ENCODE results near the gene CLEC20A. TPM values are rescaled to one million over a fixed set of nuclear protein-coding genes. Genes with fewer than 3 reads are reported as not detected.

CLEC20A gene
- total and polyA plus RNA-seq, 2 experiments from 2014 or later = not detected

DNA sequence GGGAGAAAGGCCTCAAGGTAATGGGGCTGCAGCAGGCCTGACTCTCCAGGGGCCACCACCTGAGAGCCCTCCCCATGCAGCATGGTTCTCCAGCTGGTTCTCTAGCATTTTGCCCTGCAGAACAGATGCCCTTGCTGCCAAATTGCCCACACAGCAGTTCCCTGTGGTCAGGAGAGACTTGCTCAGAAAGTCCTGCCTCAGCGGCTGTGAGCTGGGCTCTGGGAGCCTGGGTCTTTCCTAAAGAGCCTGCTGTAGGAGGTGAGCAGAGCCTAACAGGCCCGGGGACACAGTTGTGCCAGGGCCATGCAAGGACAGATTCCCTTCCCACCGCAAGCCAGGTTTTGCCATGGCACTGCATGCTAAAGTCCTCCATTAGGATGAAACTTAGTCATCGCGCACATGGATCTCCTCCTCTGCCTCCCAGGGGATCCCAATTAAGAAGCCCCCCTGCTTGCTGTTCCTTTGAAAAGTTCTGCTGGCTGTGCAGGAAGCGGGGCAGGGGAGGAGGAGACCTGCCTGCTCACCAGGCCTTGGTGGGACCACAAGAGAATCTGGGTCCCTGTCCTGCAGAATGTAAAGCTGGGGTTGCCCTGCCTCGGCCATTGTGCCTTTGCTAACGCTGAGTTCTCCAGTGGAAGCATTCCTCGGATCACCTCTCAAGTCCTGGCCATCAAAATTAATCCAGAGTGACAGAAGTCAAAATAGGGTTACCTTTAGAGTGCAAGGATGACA is 37.5 kb upstream of the CLEC20A start:
- H3K9me2 ChIP-seq (replicated peaks; ENCODE audit: insufficient read depth) = no peaks in the 10 kb centered on the region
- H3K27me3 ChIP-seq = no peaks in the 10 kb centered on the region
- H2AFZ ChIP-seq = no peak overlapping the region
- no peak overlapping the region for H3K4me3 ChIP-seq
- no peak overlapping the region for H3K27ac ChIP-seq
- no peaks in the 10 kb centered on the region for H3K9me3 ChIP-seq (ENCODE audit: low read depth)
- no peaks in the 10 kb centered on the region for H3K36me3 ChIP-seq (replicated peaks; ENCODE audit: insufficient read depth, low read depth)
- H3K79me2 ChIP-seq = no peaks in the 10 kb centered on the region
- no peak for DNase-seq (ENCODE audit: low spot score)
- H3K4me1 ChIP-seq (ENCODE audit: insufficient read depth) = peaks cover 31% of the 10 kb centered on the region
- no peak overlapping the region for H3K4me2 ChIP-seq
- WGBS (ENCODE audit: low lambda C conversion rate, missing lambda C conversion rate) = 91% methylated on average over 9 of the region's 9 CpGs
- H4K20me1 ChIP-seq (ENCODE audit: insufficient read depth, poor library complexity, severe bottlenecking) = no peaks in the 10 kb centered on the region
- TF ChIP-seq EZH2 (IDR thresholded peaks at IDR 0.05; ENCODE audit: borderline replicate concordance) = no peak
- TF ChIP-seq EZH2phosphoT487 (IDR thresholded peaks at IDR 0.05; ENCODE audit: low read depth, severe bottlenecking, unreplicated experiment) = no peak
- TF ChIP-seq, protein P1, sequence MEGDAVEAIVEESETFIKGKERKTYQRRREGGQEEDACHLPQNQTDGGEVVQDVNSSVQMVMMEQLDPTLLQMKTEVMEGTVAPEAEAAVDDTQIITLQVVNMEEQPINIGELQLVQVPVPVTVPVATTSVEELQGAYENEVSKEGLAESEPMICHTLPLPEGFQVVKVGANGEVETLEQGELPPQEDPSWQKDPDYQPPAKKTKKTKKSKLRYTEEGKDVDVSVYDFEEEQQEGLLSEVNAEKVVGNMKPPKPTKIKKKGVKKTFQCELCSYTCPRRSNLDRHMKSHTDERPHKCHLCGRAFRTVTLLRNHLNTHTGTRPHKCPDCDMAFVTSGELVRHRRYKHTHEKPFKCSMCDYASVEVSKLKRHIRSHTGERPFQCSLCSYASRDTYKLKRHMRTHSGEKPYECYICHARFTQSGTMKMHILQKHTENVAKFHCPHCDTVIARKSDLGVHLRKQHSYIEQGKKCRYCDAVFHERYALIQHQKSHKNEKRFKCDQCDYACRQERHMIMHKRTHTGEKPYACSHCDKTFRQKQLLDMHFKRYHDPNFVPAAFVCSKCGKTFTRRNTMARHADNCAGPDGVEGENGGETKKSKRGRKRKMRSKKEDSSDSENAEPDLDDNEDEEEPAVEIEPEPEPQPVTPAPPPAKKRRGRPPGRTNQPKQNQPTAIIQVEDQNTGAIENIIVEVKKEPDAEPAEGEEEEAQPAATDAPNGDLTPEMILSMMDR (IDR thresholded peaks at IDR 0.05; ENCODE audit: poor library complexity) = no peak

DNA sequence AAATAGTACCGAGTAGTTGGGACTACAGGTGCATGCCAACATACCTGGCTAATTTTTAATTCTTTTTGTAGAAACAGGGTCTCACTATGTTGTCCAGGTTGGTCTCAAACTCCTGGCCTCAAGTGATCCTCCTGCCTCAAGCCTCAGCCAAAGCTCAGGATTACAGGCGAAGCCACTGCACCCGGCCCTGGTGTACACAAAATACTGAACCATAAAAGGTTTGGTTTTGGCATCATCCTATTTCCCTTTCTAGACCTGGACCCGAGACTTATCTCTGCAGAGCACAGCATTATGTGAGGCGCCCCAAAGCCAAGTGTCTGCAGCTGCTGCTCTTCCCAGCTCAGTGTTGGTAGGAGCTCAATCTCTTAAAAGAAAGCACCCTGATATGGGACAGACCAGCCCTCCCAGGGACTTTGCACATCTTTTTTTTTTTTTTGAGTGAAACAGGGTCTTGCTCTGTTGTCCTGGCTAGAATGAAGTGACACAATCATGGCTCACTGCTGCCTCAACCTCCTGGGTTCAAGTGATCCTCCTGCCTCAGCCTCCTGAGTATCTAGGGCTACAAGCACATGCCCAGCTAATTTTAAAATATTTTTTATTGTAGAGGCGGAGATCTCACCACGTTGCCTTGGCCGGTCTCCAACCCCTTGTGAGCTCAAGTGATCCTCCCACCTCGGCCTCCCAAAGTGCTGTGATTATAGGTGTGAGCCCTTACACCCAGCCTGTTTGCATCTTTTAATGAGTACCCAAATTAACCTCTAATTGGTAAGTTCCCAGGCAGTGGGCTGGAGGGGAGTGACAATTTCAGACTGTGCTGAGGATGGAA is 36.6 kb upstream of the CLEC20A start:
- no peak overlapping the region for H3K4me2 ChIP-seq
- no peaks in the 10 kb centered on the region for H3K79me2 ChIP-seq
- no peaks in the 10 kb centered on the region for H3K36me3 ChIP-seq (replicated peaks; ENCODE audit: insufficient read depth, low read depth)
- H4K20me1 ChIP-seq (ENCODE audit: insufficient read depth, poor library complexity, severe bottlenecking) = no peaks in the 10 kb centered on the region
- H2AFZ ChIP-seq = no peak overlapping the region
- TF ChIP-seq EZH2 (IDR thresholded peaks at IDR 0.05; ENCODE audit: borderline replicate concordance) = no peak
- TF ChIP-seq, protein P1 (IDR thresholded peaks at IDR 0.05; ENCODE audit: poor library complexity) = no peak
- no peak for TF ChIP-seq EZH2phosphoT487 (IDR thresholded peaks at IDR 0.05; ENCODE audit: low read depth, severe bottlenecking, unreplicated experiment)
- no peak overlapping the region for H3K27ac ChIP-seq
- WGBS (ENCODE audit: low lambda C conversion rate, missing lambda C conversion rate) = 93% methylated on average over 9 of the region's 9 CpGs
- H3K9me2 ChIP-seq (replicated peaks; ENCODE audit: insufficient read depth) = no peaks in the 10 kb centered on the region
- H3K4me1 ChIP-seq (ENCODE audit: insufficient read depth) = peaks cover 31% of the 10 kb centered on the region
- no peaks in the 10 kb centered on the region for H3K9me3 ChIP-seq (ENCODE audit: low read depth)
- no peaks in the 10 kb centered on the region for H3K27me3 ChIP-seq
- H3K4me3 ChIP-seq = no peak overlapping the region
- DNase-seq (ENCODE audit: low spot score) = no peak

DNA sequence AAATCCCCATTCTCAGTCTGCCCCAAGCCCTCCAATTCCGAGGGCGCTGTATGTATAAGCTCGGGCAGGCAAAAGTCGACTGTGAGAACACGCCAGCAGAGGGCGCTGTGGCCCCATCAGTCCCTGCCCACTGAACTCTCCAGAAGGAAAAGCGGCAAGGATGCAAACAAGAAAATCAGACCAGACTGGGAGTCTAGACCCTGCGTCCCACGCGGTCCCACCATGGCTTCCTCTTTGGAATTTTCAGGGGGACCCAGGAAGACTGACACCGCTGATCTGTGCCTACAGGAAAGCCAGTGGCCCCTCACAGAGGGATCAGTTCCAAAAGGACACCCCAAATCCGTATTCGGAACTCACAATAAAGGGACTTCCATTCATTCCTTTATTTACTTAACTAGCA is 35.6 kb upstream of the CLEC20A start:
- DNase-seq (ENCODE audit: low spot score) = peak; percentile 91
- peak overlapping the region; percentile 30 for H3K4me2 ChIP-seq
- no peaks in the 10 kb centered on the region for H4K20me1 ChIP-seq (ENCODE audit: insufficient read depth, poor library complexity, severe bottlenecking)
- 15% methylated on average over 13 of the region's 13 CpGs for WGBS (ENCODE audit: low lambda C conversion rate, missing lambda C conversion rate)
- no peak overlapping the region for H3K4me3 ChIP-seq
- no peak overlapping the region for H2AFZ ChIP-seq
- no peaks in the 10 kb centered on the region for H3K27me3 ChIP-seq
- no peaks in the 10 kb centered on the region for H3K36me3 ChIP-seq (replicated peaks; ENCODE audit: insufficient read depth, low read depth)
- H3K27ac ChIP-seq = no peak overlapping the region
- no peak for TF ChIP-seq EZH2 (IDR thresholded peaks at IDR 0.05; ENCODE audit: borderline replicate concordance)
- TF ChIP-seq, protein P1 (IDR thresholded peaks at IDR 0.05; ENCODE audit: poor library complexity) = peak; percentile 90
- no peaks in the 10 kb centered on the region for H3K79me2 ChIP-seq
- no peaks in the 10 kb centered on the region for H3K9me3 ChIP-seq (ENCODE audit: low read depth)
- no peaks in the 10 kb centered on the region for H3K9me2 ChIP-seq (replicated peaks; ENCODE audit: insufficient read depth)
- peaks cover 22% of the 10 kb centered on the region for H3K4me1 ChIP-seq (ENCODE audit: insufficient read depth)

All from hepatocyte (in vitro differentiated cells).